Kidney (tissue), 14 donors: ENCODE results near the gene ZDHHC14. TPM values are rescaled to one million over a fixed set of nuclear protein-coding genes. Genes with fewer than 3 reads are reported as not detected.

Experiments
- DNase-seq, 5 donors: peaks; one replicate each; pipeline ENCODE4 v3.0.0-alpha.2; 2013 to 2020
- FAIRE-seq: peaks from 2 replicates; lab custom pipeline; 2012; peaks lifted over from hg19 to GRCh38; lab: Jason Lieb, UNC
- H3K27ac ChIP-seq, 2 donors: one replicate each; pipeline ENCODE4 v1.7.0; 2013; ENCODE audit warnings: low read depth in 2 of 2, low read length in 2 of 2, inconsistent platforms in 1 of 2
- H3K27me3 ChIP-seq: one replicate; pipeline ENCODE4 v1.7.1; 2013; ENCODE audit warnings: low read length, inconsistent platforms; ENCODE audit not compliant: control insufficient read depth, insufficient read depth
- H3K36me3 ChIP-seq, 3 donors: one replicate each; pipeline versions ENCODE4 v1.7.0 to v1.7.1; 2013; ENCODE audit warnings: low read length in 3 of 3, control low read depth in 1 of 3, inconsistent platforms in 1 of 3; ENCODE audit not compliant: insufficient read depth in 3 of 3, control insufficient read depth in 2 of 3
- H3K4me1 ChIP-seq, 3 donors: one replicate each; pipeline versions ENCODE4 v1.7.0 to v1.7.1; 2013; ENCODE audit warnings: low read length in 3 of 3, inconsistent platforms in 1 of 3, low read depth in 1 of 3; ENCODE audit not compliant: control insufficient read depth in 2 of 3, insufficient read depth in 2 of 3
- H3K4me3 ChIP-seq, 3 donors: one replicate each; pipeline versions ENCODE4 v1.7.0 to v1.8.1; 2013; ENCODE audit warnings: low read length in 3 of 3, control low read depth in 1 of 3, inconsistent platforms in 1 of 3
- H3K9ac ChIP-seq, 3 donors: one replicate each; pipeline versions ENCODE4 v1.7.0 to v1.7.1; 2013; ENCODE audit warnings: low read length in 3 of 3, control low read depth in 1 of 3, inconsistent platforms in 1 of 3
- H3K9me3 ChIP-seq, 3 donors: one replicate each; pipeline versions ENCODE4 v1.7.0 to v1.7.1; 2013; ENCODE audit warnings: low read length in 3 of 3, control low read depth in 1 of 3, inconsistent platforms in 1 of 3; ENCODE audit not compliant: control insufficient read depth in 2 of 3, insufficient read depth in 1 of 3
- CTCF ChIP-seq: IDR thresholded peaks from 3 replicates; pipeline ENCODE4 v1.5.1; 2012; ENCODE audit warnings: mild to moderate bottlenecking, moderate library complexity, borderline replicate concordance; ENCODE audit not compliant: insufficient read depth; ENCODE audit errors: extremely low read depth
- intact Hi-C: fragments of 100-400 bp; cut with DNase I; formaldehyde crosslinking; loops from one replicate; pipeline ENCODE4 v1.11.1; 2022
- polyA plus RNA-seq: library from polyadenylated mRNA; stranded (reverse); fragments of 350-450 nt; fragmentation: Illumina TruSeq; extraction: RNeasy Lipid Tissue Mini Kit (QIAGEN cat#74804); gene quantifications from one replicate; pipeline ENCODE4 v1.2.3, GENCODE V29; 2014; ENCODE audit warnings: low read depth, low replicate concordance; ENCODE audit not compliant: insufficient read depth
- total RNA-seq: library from RNA; stranded (reverse); fragmentation: NEBNext Ultra II Directional; extraction: Animal tissue kit (Norgen Biotek cat#: 25700); gene quantifications from one replicate; pipeline ENCODE4 v1.2.1, GENCODE V29; 2021
- donor health status: control.
- donor health status: control.
- donor health status: control.
- donor health status: control.
- donor health status: control.
- donor health status: DM: yes; HTN: yes; CAD: no.
- donor health status: Normal renal cell carcinoma (clear cell type).

The ZDHHC14 gene
- total and polyA plus RNA-seq, 2 donors from 2014 or later: 13.5 to 26.7 TPM

DNA sequence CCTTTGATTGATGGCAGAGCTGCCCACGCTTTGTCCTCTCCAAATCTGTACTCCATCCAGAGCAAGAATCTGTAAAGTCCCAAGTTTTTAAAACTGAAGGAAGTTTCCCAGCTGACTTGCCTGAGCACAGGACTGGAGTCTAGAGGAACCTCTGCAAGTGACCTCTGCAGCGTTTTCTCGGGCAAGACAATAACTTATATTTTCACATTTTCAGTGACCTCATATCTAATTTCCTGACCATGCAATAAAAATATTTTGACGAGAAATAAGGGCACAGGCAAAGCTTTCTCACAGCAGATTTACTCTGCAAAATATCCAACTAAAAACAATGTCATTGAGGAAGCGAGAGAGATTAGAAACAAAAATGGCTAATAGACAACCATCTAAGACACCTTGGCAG, 256.5 kb downstream of the ZDHHC14 start:
- peaks cover 0 to 14% (median 3%) of the 10 kb centered on the region in 3 donors for H3K4me1 ChIP-seq
- no peak overlapping the region for H3K27ac ChIP-seq
- TF ChIP-seq CTCF: no peak
- intact Hi-C loops: no loop called here
- FAIRE-seq: no peak
- peaks cover 0 to 10% (median 0%) of the 10 kb centered on the region in 3 donors for H3K36me3 ChIP-seq
- no peak overlapping the region for H3K4me3 ChIP-seq
- H3K9me3 ChIP-seq: no peaks in the 10 kb centered on the region
- DNase-seq: peak in 2 of 5 donors; percentile 49 to 70
- H3K27me3 ChIP-seq: no peaks in the 10 kb centered on the region
- no peak overlapping the region for H3K9ac ChIP-seq

- intact Hi-C loops: no loop called here
- no peaks in the 10 kb centered on the region for H3K27me3 ChIP-seq
- H3K9me3 ChIP-seq: no peaks in the 10 kb centered on the region
- FAIRE-seq: no peak
- no peak for DNase-seq
- no peak overlapping the region for H3K27ac ChIP-seq
- no peak for TF ChIP-seq CTCF
- H3K4me3 ChIP-seq: no peak overlapping the region
- peaks cover 0 to 11% (median 3%) of the 10 kb centered on the region in 3 donors for H3K4me1 ChIP-seq
- no peak overlapping the region for H3K9ac ChIP-seq
- H3K36me3 ChIP-seq: peaks cover 0 to 4% (median 0%) of the 10 kb centered on the region in 3 donors
These were observed 257.1 kb downstream of the ZDHHC14 start for GRCh38 chr6:157637941-157638662.

DNA sequence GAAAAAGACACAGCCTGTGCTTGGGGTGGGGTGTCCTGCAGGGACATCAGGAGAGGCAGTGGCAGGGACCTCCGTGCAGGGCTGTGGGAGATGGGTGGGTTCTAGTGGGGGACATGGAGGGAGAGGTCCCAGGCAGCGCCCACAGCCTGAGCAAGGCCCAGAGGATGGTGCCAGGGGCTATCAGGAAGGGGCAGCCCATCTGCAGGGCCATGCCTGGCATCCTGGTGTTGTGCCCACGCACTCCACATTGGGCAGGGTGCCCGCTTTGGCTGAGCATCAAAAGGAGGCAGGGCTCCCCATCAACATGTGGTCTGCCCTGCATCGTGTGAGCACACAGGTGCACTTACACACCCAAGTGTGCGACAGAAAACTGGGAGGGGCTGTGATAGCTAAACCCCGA, 257.8 kb downstream of the ZDHHC14 start:
- no peak for FAIRE-seq
- Histone ChIP-seq H3K4me3 (no peak overlapping the region), H3K9me3 (no peaks in the 10 kb centered on the region), H3K36me3 (peaks cover 0 to 3% (median 0%) of the 10 kb centered on the region in 3 donors), H3K4me1 (peaks cover 0 to 11% (median 3%) of the 10 kb centered on the region in 3 donors), H3K27ac (no peak overlapping the region), H3K27me3 (no peaks in the 10 kb centered on the region), H3K9ac (no peak overlapping the region)
- TF ChIP-seq CTCF: no peak
- intact Hi-C loops: no loop called here
- DNase-seq: no peak
